Spleen (tissue), 7 donors: Measurements from ENCODE around the gene AXIN1.

ENCODE experiments used
- POLR2A ChIP-seq, 3 donors: fragments of 450-650 bp; IDR thresholded peaks; one replicate each; pipeline ENCODE4 v1.5.1; 2017; ENCODE audit warnings: antibody characterized with exemption in 3 of 3, mild to moderate bottlenecking in 1 of 3
- POLR2AphosphoS5 ChIP-seq, 3 donors: sonication (generic); formaldehyde crosslinking; IDR thresholded peaks; one replicate each; pipeline ENCODE4 v1.5.1; 2017; ENCODE audit warnings: antibody characterized with exemption in 3 of 3
- TF ChIP-seq, protein P1 (sequence below), 11 experiments: fragments of 200-600 bp in 7 of 11; fragments of 450-650 bp in 4 of 11; sonication (generic) in 4 of 11; IDR thresholded peaks in 8 of 11; conservative IDR thresholded peaks in 3 of 11; 1 replicate in 7 of 11; 2 replicates in 4 of 11; pipeline versions ENCODE4 v1.4.0 to v1.8.0; 2016 to 2021; ENCODE audit warnings: antibody characterized with exemption in 11 of 11, inconsistent platforms in 4 of 11, mild to moderate bottlenecking in 1 of 11
- donor health status: DM: no; HTN: no; CAD: no; lungs with moderate emphysema.
- donor health status: DM: no; HTN: no; CAD: no.
- donor health status: DM: no; HTN: no; CAD: no.

DNA sequence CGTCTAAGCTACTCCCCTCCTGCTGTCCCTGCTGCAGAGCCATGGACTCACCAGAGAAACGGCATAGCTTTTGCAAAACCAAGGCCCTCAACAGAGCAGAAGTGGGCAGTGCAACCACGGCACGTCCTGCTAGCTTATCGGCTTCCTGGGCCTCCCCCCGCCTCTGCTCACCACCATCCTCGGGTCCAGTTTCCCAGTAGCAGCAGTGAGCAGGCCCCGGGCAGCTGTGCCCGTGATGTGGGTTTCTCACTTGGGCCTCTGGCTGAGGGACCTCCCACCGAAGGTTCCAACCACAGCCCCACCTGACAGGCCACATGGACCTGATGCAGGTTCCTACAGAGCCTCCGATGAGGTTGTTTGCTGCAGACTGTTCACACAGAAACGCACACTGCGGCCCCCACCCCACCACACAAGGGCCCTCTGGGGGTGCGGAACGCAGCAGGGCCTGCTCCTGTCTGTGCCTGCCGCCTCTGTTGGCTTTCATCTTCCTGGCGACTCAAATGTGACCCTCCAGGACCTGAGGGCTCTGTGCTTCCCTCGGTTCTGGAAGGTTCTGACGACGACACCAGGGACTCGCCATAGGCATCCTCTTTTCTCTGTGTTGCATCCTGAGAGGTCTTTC is 44.7 kb downstream of the AXIN1 start:
- TF ChIP-seq POLR2AphosphoS5 (IDR thresholded peaks at IDR 0.05) = peak in 2 of 3 donors; percentile 12 to 38
- TF ChIP-seq, protein P1, sequence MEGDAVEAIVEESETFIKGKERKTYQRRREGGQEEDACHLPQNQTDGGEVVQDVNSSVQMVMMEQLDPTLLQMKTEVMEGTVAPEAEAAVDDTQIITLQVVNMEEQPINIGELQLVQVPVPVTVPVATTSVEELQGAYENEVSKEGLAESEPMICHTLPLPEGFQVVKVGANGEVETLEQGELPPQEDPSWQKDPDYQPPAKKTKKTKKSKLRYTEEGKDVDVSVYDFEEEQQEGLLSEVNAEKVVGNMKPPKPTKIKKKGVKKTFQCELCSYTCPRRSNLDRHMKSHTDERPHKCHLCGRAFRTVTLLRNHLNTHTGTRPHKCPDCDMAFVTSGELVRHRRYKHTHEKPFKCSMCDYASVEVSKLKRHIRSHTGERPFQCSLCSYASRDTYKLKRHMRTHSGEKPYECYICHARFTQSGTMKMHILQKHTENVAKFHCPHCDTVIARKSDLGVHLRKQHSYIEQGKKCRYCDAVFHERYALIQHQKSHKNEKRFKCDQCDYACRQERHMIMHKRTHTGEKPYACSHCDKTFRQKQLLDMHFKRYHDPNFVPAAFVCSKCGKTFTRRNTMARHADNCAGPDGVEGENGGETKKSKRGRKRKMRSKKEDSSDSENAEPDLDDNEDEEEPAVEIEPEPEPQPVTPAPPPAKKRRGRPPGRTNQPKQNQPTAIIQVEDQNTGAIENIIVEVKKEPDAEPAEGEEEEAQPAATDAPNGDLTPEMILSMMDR (IDR thresholded peaks at IDR 0.05 in 8 of 11, conservative IDR thresholded peaks at IDR 0.05 in 3 of 11) = no peak
- no peak for TF ChIP-seq POLR2A (IDR thresholded peaks at IDR 0.05)
